ENCODE data around the gene CFC1.
"Not testable (repeated sequence)": the region's sequence is repeated elsewhere in the genome, so short reads cannot be mapped to it uniquely, and the experiment has no call there.

Gene CFC1

DNA sequence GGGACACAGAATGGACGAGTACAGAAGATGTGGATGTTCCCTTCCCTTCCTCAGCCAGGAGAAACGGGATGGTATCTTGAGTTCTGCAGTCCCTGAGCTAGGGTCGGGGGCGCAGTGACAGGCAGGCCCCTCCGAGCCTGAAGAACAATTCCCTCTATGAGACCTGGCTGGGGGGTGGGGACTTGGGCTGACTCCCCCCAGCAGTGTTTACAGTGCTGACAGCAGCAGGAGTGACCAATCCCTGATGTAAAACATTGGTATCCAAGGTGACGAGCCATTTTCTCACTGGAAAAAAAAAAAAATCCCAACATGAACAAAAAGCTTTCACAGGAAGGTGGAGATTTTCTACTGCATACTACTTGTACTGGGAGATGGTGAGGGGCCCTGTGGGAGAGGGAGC, at the start of gene CFC1:
Gene CFC1 (minus strand): TSS at position 183 of the 400 bp plus-strand sequence. CDS start 288 bp downstream, outside the sequence.
- DNase-seq (ENCODE audit: low read depth, low spot score), result not testable (repeated sequence)

DNA sequence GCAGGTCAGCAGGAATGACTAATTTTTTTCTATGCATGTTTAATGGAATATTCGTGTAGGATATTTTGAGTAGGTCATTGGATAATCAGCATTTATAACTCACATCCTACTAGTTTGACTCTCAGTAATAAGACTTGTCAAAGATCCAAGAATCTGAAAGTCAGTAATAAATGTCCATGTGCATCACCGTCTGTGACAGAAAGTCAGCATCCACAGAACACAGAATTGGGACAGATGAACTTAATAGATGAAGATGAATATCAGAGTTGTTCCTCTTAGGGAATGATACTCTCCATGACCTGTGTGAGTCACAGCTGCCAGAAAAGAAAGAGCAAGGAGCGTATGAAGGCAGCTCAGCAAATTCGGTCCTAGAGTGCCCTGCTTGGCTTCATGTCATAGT, 42.3 kb upstream of the CFC1 start:
- not testable (repeated sequence) for DNase-seq (ENCODE audit: low read depth, low spot score)

DNA sequence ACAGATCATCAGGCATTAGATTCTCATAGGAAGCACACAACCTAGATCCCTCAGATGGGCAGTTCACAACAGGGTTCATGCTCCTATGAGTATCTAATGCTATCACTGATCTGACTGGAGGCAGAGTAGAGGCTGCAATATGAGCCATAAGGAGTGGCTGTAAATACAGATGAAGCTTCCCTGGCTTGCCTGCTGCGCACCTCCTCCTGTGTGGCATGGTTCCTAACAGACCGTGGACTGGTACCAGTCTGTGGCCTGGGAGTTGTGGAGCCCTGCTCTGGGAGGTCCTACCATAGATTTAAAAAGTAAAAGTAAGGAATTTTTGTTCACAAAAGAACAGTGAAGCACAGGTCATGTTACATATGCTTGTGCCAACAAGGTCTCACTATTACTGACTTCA, 39.6 kb upstream of the CFC1 start:
- DNase-seq (ENCODE audit: low read depth, low spot score), result not testable (repeated sequence)

DNA sequence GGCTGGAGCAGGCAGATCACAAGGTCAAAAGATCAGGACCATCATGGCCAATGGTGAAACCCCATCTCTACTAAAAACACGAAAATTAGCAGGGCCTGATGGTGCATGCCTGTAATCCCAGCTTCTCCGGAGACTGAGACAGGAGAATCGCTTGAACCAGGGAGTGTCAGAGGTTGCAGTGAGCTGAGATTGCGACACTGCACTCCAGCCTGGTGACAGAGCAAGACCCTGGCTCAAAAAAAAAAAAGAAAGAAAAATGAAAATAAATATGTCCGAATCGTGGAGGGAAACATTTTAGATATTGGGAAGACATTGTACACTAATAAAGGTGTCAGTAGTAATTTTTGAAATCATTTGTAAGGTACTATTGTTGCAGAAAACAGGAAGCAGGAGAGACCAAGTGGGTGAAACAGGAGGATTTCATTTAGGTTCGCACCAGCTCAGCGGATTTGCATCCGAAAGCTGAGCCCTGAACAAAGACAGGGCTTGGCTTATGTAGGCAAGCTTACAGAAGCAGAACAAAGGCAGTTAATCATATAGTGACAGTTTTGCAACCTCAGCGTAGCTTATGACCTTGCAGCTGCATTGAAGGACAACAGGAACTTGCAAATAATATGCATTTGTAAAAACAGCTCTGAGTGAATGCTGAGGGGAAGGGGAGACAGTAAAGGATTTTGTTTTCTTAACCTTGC, 29.6 kb upstream of the CFC1 start:
- DNase-seq (ENCODE audit: low read depth, low spot score), result not testable (repeated sequence)

- not testable (repeated sequence) for DNase-seq (ENCODE audit: low read depth, low spot score)
These were observed 11.8 kb upstream of the CFC1 start, which contains the start of gene POTEJ for GRCh38 chr2:130611140-130611539. Gene POTEJ (plus strand): TSS chr2:130611440. CDS start chr2:130611533, 93 bp downstream.

- DNase-seq (ENCODE audit: low read depth, low spot score), result peak; percentile 11
These were observed 11.1 kb upstream of the CFC1 start for GRCh38 chr2:130610486-130610885.

DNA sequence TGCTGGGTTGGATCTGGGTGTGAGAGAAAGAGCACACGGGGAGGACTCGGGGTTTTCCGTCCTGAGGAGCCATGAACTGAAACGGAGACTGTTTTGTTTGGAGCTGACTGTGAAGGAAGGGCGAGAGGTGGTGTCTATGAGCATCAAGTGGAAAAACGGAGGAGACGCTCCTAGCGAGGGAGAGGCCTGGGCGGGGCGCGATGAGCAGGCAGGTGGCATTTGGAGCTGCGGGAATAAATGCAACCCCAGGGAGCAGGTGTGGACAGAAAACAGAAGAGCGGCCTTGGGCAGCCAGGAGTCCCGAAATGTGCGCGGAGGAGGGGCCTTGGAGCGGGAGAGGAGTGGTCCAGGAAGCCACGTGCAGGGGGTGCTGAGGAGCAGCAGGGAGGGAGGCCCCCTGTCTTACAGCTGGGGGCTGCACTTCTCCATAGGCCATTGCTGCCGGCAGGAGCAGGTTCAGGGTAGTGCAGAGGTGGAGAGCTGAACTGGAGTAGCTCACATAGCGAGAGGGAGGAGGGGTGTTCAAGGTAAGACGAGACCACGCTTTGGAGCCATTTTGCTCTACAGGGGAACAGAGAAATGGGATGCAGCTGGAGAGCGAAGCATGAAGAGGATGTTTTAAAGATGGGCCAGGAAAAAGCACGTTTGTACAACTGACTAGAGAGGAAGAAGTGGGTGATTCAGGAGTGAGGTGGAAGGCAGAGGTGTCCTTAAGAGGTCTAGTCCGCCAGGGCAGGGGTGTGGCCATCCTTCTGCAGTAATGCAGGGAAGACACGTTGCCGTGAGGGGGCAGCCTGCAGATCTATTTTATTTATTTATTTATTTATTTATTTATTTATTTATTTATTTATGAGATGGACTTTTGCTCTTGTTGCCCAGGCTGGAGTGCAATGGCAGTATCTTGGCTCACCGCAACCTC, 9.9 kb upstream of the CFC1 start:
- DNase-seq (ENCODE audit: low read depth, low spot score), result not testable (repeated sequence)

DNA sequence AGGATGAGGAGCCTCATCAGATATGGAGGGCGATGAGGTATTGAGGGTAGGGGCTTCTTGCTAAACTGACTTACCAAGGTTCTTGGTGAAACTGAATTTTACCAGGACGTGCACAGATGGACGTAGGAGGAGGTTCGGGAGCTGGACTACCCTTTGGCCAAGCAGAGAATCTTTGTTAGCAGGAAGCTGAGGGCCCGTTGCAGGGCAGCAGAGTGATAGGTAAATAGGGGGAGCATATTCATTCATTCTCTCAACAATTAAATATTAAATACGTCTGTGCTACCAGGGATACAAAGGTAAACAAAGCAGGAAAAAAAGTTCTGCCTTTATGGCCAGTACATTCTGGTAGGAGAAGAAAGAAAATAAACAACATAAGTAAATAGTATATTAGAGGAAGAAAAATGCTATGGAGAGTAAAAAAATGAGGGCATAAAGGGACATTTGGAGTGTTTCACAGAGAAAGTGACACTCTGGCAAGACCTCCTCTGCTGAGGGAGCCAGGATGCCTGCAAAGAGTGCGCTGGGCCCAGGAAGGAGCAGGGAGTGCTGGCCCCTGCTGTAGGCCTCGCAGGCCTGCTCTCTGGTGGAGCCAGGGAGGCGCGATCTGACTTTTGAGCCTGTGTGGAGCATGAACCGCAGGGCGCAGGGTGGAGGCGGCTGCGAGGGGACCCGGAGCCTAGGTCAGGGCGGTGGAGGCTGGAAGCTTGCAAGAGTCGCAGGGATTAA, 9.1 kb upstream of the CFC1 start:
- DNase-seq (ENCODE audit: low read depth, low spot score), result not testable (repeated sequence)

- not testable (repeated sequence) for DNase-seq (ENCODE audit: low read depth, low spot score)
These were observed 2.4 kb upstream of the CFC1 start for GRCh38 chr2:130601648-130602302.

DNA sequence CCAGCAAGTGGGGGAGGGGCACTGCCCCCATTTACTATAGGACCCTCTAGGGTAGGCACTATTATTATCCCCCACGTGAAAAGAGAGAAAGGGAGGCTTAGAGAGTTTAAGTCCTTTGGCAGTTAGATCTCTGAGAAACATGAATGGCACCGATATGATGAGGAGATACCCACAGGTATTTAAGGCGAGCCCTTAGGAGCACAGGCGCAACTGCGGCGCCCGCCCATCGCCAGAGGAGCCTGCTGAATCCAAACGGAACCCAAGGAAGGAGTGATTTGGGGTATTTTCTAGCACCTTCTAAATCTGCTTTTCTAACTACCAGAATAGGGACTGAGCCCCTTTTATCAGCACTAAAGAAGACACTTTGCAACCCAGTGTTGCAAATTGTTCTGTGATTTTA, 551 bp upstream of the CFC1 start:
- DNase-seq (ENCODE audit: low read depth, low spot score), result not testable (repeated sequence)

DNA sequence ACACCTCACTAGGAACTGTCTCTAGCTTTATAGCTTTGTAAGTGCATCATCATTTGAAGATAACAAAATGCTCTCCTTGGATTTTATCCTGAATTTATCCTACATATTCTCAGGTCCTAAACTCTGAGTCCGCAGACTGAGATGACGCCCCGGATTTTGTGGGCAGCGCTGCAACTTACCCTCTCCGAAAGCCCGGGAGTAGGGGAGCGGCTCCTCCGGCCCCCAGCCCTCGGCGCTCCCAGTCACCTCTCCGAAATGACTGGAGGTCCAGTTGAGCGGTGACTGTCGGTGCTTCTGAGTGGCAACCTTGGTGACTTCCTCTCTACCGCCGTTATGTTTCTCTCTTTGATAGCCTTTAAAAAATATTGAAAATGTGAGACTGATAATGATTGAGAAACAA, 912 bp downstream of the CFC1 start:
- not testable (repeated sequence) for DNase-seq (ENCODE audit: low read depth, low spot score)

GRCh38 chr2:130597994-130598393, 1.4 kb downstream of the CFC1 start:
- not testable (repeated sequence) for DNase-seq (ENCODE audit: low read depth, low spot score)

DNA sequence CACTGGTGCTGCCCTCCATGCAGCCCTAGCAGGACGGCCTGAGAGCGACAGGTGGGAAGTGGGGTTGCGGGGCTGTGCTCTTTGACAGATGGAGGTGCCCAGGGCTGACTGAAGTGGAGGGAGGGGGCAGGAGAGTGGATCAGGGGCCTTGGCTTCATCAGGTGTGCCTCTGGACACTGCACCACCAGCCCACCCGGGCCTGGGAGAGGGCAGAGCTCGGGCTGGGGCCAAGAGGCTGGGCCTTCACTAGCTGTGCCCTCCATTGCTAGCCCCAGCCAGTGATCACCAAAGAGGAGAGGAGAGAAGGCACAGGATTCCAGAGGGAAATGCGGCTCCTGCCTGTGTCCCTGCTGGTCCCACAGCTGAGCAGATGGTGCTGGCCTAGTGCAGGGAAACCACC, 2.6 kb downstream of the CFC1 start:
- not testable (repeated sequence) for DNase-seq (ENCODE audit: low read depth, low spot score)

DNA sequence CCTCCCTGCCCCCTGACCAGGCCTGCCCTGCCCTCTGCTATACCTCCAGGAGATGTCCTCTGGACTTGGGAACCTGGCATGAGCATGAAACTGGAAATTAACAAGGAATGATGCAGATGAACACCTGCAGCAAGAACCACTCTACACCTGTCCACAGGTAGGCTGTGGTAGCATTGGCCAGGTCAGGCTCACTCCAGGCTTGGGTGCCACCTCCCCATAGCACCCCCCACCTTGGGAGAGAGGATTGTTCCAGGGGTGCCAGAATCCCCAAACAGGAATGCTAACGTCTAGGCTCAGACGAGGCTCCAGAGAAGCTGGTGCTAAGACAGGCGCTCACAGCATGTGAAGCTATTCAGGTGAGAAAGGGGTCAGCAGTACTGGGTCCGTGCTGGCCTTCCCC, 5.4 kb downstream of the CFC1 start:
- peak; percentile 0 for DNase-seq (ENCODE audit: low read depth, low spot score)

GRCh38 chr2:130592791-130593414, 6.5 kb downstream of the CFC1 start:
- peak; percentile 0 for DNase-seq (ENCODE audit: low read depth, low spot score)

- DNase-seq (ENCODE audit: low read depth, low spot score), result not testable (repeated sequence)
These were observed 8.5 kb downstream of the CFC1 start for GRCh38 chr2:130590842-130591359.

GRCh38 chr2:130590170-130590841, 9.1 kb downstream of the CFC1 start:
- not testable (repeated sequence) for DNase-seq (ENCODE audit: low read depth, low spot score)

GRCh38 chr2:130588688-130589458, 10.5 kb downstream of the CFC1 start:
- not testable (repeated sequence) for DNase-seq (ENCODE audit: low read depth, low spot score)

GRCh38 chr2:130584726-130585125, 14.6 kb downstream of the CFC1 start:
- DNase-seq (ENCODE audit: low read depth, low spot score), result not testable (repeated sequence)

All from ELF-1 (cell line).